Activated CD8-positive, alpha-beta memory T cell treated with anti-CD3 and anti-CD28 coated beads for 24 hours (primary cell): Measurements from ENCODE around the gene PRKCB.
"Not testable (repeated sequence)": the region's sequence is repeated elsewhere in the genome, so short reads cannot be mapped to it uniquely, and the experiment has no call there.

Source experiments
- DNase-seq: peaks from one replicate; pipeline ENCODE4 v3.0.0-alpha.2; 2020

PRKCB gene

GRCh38 chr16:24141466-24141865, 305.7 kb downstream of the PRKCB start:
- DNase-seq: no peak

GRCh38 chr16:24141917-24142316, 306.1 kb downstream of the PRKCB start:
- no peak for DNase-seq

GRCh38 chr16:24145927-24146326, 310.1 kb downstream of the PRKCB start:
- DNase-seq: no peak

GRCh38 chr16:24146518-24146917, 310.7 kb downstream of the PRKCB start:
- DNase-seq: no peak

- DNase-seq: no peak
Observed at GRCh38 chr16:24149102-24149501, 313.3 kb downstream of the PRKCB start.

- DNase-seq: no peak
Observed at GRCh38 chr16:24150282-24150681, 314.5 kb downstream of the PRKCB start.

- no peak for DNase-seq
Observed at GRCh38 chr16:24151482-24151939, 315.7 kb downstream of the PRKCB start.

GRCh38 chr16:24152048-24152447, 316.3 kb downstream of the PRKCB start:
- DNase-seq: not testable (repeated sequence)

- no peak for DNase-seq
Observed at GRCh38 chr16:24152826-24153225, 317.0 kb downstream of the PRKCB start.

GRCh38 chr16:24156777-24157176, 321.0 kb downstream of the PRKCB start:
- DNase-seq: no peak

- no peak for DNase-seq
Observed at GRCh38 chr16:24163935-24164334, 328.2 kb downstream of the PRKCB start.

GRCh38 chr16:24164416-24164815, 328.6 kb downstream of the PRKCB start:
- no peak for DNase-seq

- no peak for DNase-seq
Observed at GRCh38 chr16:24165273-24165672, 329.5 kb downstream of the PRKCB start.

- DNase-seq: no peak
Observed at GRCh38 chr16:24166661-24167528, 331.1 kb downstream of the PRKCB start.

GRCh38 chr16:24168856-24169255, 333.1 kb downstream of the PRKCB start:
- no peak for DNase-seq

GRCh38 chr16:24170407-24170806, 334.6 kb downstream of the PRKCB start:
- no peak for DNase-seq

GRCh38 chr16:24174504-24174903, 338.7 kb downstream of the PRKCB start:
- no peak for DNase-seq

- DNase-seq: no peak
Observed at GRCh38 chr16:24174957-24175356, 339.2 kb downstream of the PRKCB start.

- no peak for DNase-seq
Observed at GRCh38 chr16:24178496-24178895, 342.7 kb downstream of the PRKCB start.

GRCh38 chr16:24180451-24180850, 344.7 kb downstream of the PRKCB start:
- no peak for DNase-seq

- no peak for DNase-seq
Observed at GRCh38 chr16:24188021-24188542, 352.3 kb downstream of the PRKCB start.

- no peak for DNase-seq
Observed at GRCh38 chr16:24188751-24189318, 353.1 kb downstream of the PRKCB start.

- DNase-seq: no peak
Observed at GRCh38 chr16:24189941-24190340, 354.2 kb downstream of the PRKCB start.

- DNase-seq: no peak
Observed at GRCh38 chr16:24191876-24192402, 356.2 kb downstream of the PRKCB start.
